ENCODE measurements around the gene PPP2R2C.

PPP2R2C gene

DNA sequence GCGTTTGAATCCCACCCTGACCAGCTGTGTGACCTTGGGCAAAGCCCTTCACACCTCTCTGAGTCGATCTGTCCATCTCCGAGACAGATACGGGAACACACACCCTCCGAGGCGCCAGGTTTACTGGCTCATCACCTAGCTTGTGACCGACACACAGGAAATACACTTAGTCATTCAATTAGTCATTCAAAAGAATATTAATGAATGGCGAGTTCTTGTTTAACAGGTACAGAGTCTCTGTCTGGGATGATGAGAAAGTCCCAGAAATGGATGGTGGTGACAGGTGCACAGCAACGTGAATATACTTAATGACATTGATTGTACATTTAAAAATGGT lies 80.6 kb downstream of the PPP2R2C start:
- TF ChIP-seq, protein P1, sequence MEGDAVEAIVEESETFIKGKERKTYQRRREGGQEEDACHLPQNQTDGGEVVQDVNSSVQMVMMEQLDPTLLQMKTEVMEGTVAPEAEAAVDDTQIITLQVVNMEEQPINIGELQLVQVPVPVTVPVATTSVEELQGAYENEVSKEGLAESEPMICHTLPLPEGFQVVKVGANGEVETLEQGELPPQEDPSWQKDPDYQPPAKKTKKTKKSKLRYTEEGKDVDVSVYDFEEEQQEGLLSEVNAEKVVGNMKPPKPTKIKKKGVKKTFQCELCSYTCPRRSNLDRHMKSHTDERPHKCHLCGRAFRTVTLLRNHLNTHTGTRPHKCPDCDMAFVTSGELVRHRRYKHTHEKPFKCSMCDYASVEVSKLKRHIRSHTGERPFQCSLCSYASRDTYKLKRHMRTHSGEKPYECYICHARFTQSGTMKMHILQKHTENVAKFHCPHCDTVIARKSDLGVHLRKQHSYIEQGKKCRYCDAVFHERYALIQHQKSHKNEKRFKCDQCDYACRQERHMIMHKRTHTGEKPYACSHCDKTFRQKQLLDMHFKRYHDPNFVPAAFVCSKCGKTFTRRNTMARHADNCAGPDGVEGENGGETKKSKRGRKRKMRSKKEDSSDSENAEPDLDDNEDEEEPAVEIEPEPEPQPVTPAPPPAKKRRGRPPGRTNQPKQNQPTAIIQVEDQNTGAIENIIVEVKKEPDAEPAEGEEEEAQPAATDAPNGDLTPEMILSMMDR (IDR thresholded peaks at IDR 0.05; ENCODE audit: low read depth, low read length, missing control alignments), result no peak
- DNase-seq (ENCODE audit: low read depth), result no peak
- H3K4me3 ChIP-seq (ENCODE audit: low read depth, low read length), result no peak overlapping the region

DNA sequence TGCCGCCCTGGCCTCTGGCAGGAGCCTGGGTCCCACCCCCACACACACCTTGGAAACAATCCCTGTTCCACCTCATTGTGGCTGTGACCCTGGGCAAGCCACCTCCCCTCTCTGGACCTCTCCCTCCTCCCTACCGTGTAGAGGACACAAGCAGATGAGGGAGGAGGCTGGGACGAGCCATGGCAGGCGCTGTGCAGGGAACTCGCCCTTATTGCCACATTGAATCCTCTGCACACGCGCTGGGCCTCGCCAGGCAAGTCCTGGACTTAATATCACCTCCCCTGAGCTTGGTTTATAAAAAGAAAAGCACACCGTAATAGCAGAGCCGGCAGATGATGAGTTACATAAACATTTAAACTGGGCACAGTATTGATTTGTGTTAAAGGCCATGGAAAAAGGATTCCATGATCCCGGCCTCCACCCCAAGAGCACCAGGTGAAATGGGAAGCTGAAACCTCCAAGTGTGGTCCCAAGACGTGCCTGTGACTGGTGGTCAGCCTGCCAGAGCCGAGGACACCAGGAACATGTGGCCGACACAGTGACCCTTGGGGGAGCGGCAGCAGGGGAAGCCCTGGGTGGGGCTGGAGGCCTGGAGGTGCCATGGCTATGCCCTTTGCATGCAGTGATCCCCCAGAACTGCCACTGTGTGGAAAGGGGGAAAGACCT lies 81.1 kb downstream of the PPP2R2C start:
- TF ChIP-seq, protein P1 (IDR thresholded peaks at IDR 0.05; ENCODE audit: low read depth, low read length, missing control alignments), result no peak
- no peak overlapping the region for H3K4me3 ChIP-seq (ENCODE audit: low read depth, low read length)
- DNase-seq (ENCODE audit: low read depth), result no peak

- no peak overlapping the region for H3K4me3 ChIP-seq (ENCODE audit: low read depth, low read length)
- TF ChIP-seq, protein P1 (IDR thresholded peaks at IDR 0.05; ENCODE audit: low read depth, low read length, missing control alignments), result no peak
- no peak for DNase-seq (ENCODE audit: low read depth)
Observed at GRCh38 chr4:6390356-6390755, 82.1 kb downstream of the PPP2R2C start.

DNA sequence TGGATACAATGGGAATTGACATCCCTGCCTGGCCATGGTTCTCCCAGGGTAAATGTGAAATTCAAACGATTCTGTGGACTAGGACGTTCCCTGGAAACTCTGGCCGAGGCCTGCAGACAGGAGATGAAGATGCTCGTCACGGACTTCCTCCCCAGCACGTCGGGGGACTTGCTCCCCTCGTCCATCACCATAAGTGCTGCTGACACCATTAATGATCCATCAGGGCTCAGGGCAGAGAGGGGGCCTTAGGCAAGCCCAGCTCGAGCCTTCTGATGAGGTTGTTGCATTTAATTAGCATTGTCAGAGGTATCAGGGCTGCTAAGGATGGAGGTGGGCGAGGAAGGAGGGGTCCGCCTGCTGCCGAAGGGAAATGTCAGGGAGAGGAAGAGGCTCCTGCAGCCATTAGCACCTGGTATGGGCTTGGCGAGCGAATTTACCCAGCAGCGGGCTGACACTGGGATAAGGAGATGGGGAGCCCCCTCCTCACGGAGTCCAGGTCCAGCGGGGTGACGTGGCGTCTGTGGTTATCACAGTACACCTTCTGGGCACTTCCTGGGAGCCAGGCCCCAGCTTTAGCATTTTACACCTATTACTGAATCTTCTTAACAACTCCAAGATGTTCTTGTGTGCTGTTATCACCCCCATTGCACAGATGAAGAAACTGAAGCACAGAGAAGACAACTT lies 83.1 kb downstream of the PPP2R2C start:
- TF ChIP-seq, protein P1 (IDR thresholded peaks at IDR 0.05; ENCODE audit: low read depth, low read length, missing control alignments), result no peak
- no peak for DNase-seq (ENCODE audit: low read depth)
- H3K4me3 ChIP-seq (ENCODE audit: low read depth, low read length), result no peak overlapping the region

- no peak for DNase-seq (ENCODE audit: low read depth)
- no peak overlapping the region for H3K4me3 ChIP-seq (ENCODE audit: low read depth, low read length)
- TF ChIP-seq, protein P1 (IDR thresholded peaks at IDR 0.05; ENCODE audit: low read depth, low read length, missing control alignments), result no peak
Observed at GRCh38 chr4:6388713-6389112, 83.7 kb downstream of the PPP2R2C start.

GRCh38 chr4:6387946-6388345 lies 84.5 kb downstream of the PPP2R2C start:
- DNase-seq (ENCODE audit: low read depth), result no peak
- TF ChIP-seq, protein P1 (IDR thresholded peaks at IDR 0.05; ENCODE audit: low read depth, low read length, missing control alignments), result no peak
- no peak overlapping the region for H3K4me3 ChIP-seq (ENCODE audit: low read depth, low read length)

GRCh38 chr4:6386091-6386490 lies 86.3 kb downstream of the PPP2R2C start:
- TF ChIP-seq, protein P1 (IDR thresholded peaks at IDR 0.05; ENCODE audit: low read depth, low read length, missing control alignments), result no peak
- DNase-seq (ENCODE audit: low read depth), result no peak
- no peak overlapping the region for H3K4me3 ChIP-seq (ENCODE audit: low read depth, low read length)
